ENCODE measurements around the gene SRGAP2C.
"Not testable (repeated sequence)": the region's sequence is repeated elsewhere in the genome, so short reads cannot be mapped to it uniquely, and the experiment has no call there.

Gene SRGAP2C

GRCh38 chr1:121227544-121228330 lies 43.0 kb downstream of the SRGAP2C start:
- not testable (repeated sequence) for DNase-seq (ENCODE audit: low read depth in 3 of 3)

GRCh38 chr1:121230636-121231035 lies 45.9 kb downstream of the SRGAP2C start:
- DNase-seq (ENCODE audit: low read depth in 3 of 3): not testable (repeated sequence)

- DNase-seq (ENCODE audit: low read depth in 3 of 3): not testable (repeated sequence)
Measured at GRCh38 chr1:121232445-121233125, 47.8 kb downstream of the SRGAP2C start.

GRCh38 chr1:121234090-121234759 lies 49.5 kb downstream of the SRGAP2C start:
- not testable (repeated sequence) for DNase-seq (ENCODE audit: low read depth in 3 of 3)

GRCh38 chr1:121238384-121238783 lies 53.6 kb downstream of the SRGAP2C start:
- DNase-seq (ENCODE audit: low read depth in 3 of 3): not testable (repeated sequence)

- DNase-seq (ENCODE audit: low read depth in 3 of 3): not testable (repeated sequence)
Measured at GRCh38 chr1:121243913-121244312, 59.1 kb downstream of the SRGAP2C start.

GRCh38 chr1:121246399-121246798 lies 61.6 kb downstream of the SRGAP2C start:
- DNase-seq (ENCODE audit: low read depth in 3 of 3): not testable (repeated sequence)

GRCh38 chr1:121252656-121253055 lies 67.9 kb downstream of the SRGAP2C start:
- not testable (repeated sequence) for DNase-seq (ENCODE audit: low read depth in 3 of 3)

- not testable (repeated sequence) for DNase-seq (ENCODE audit: low read depth in 3 of 3)
Measured at GRCh38 chr1:121254618-121255017, 69.8 kb downstream of the SRGAP2C start.

GRCh38 chr1:121257632-121258031 lies 72.9 kb downstream of the SRGAP2C start:
- not testable (repeated sequence) for DNase-seq (ENCODE audit: low read depth in 3 of 3)

GRCh38 chr1:121258134-121258533 lies 73.4 kb downstream of the SRGAP2C start:
- not testable (repeated sequence) for DNase-seq (ENCODE audit: low read depth in 3 of 3)

GRCh38 chr1:121260205-121260604 lies 75.4 kb downstream of the SRGAP2C start:
- DNase-seq (ENCODE audit: low read depth in 3 of 3): not testable (repeated sequence)

- DNase-seq (ENCODE audit: low read depth in 3 of 3): not testable (repeated sequence)
Measured at GRCh38 chr1:121262163-121262562, 77.4 kb downstream of the SRGAP2C start.

- not testable (repeated sequence) for DNase-seq (ENCODE audit: low read depth in 3 of 3)
Measured at GRCh38 chr1:121263789-121264244, 79.0 kb downstream of the SRGAP2C start.

- DNase-seq (ENCODE audit: low read depth in 3 of 3): not testable (repeated sequence)
Measured at GRCh38 chr1:121267072-121267471, 82.3 kb downstream of the SRGAP2C start.

GRCh38 chr1:121269309-121269708 lies 84.5 kb downstream of the SRGAP2C start:
- DNase-seq (ENCODE audit: low read depth in 3 of 3): not testable (repeated sequence)

GRCh38 chr1:121269973-121270372 lies 85.2 kb downstream of the SRGAP2C start:
- not testable (repeated sequence) for DNase-seq (ENCODE audit: low read depth in 3 of 3)

- not testable (repeated sequence) for DNase-seq (ENCODE audit: low read depth in 3 of 3)
Measured at GRCh38 chr1:121271143-121271715, 86.5 kb downstream of the SRGAP2C start.

GRCh38 chr1:121275435-121275834 lies 90.7 kb downstream of the SRGAP2C start:
- DNase-seq (ENCODE audit: low read depth in 3 of 3): not testable (repeated sequence)

GRCh38 chr1:121278202-121278601 lies 93.4 kb downstream of the SRGAP2C start:
- DNase-seq (ENCODE audit: low read depth in 3 of 3): not testable (repeated sequence)

- DNase-seq (ENCODE audit: low read depth in 3 of 3): not testable (repeated sequence)
Measured at GRCh38 chr1:121278777-121279547, 94.2 kb downstream of the SRGAP2C start.
